Fibroblast of peridontal ligament (primary cell): ENCODE measurements around the gene DNAH17.
"Not testable (repeated sequence)": the region's sequence is repeated elsewhere in the genome, so short reads cannot be mapped to it uniquely, and the experiment has no call there.

ENCODE experiments used
- DNase-seq: peaks from one replicate; pipeline ENCODE4 v3.0.0-alpha.2; 2010; ENCODE audit errors: extremely low read depth

DNAH17 gene

DNA sequence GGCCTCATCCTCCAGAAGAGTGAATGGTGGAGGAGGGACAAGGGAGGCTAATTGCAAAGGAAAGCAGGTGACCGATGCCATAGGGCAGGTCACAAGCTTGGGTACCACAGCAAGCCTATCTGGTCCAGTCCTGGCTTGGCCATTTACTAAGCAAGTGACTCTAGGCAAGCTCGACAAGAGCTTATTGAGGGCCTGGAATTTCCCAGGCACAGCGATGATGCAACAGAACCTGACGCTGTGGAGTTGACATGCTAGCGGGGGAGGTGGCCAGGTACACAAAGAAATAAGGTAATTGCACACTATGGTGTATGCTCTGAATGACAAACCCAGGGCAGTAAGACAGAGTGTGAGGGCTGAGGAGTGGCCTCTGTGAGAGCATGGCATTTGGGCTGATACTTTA is 100.2 kb downstream of the DNAH17 start:
- DNase-seq: no peak

DNA sequence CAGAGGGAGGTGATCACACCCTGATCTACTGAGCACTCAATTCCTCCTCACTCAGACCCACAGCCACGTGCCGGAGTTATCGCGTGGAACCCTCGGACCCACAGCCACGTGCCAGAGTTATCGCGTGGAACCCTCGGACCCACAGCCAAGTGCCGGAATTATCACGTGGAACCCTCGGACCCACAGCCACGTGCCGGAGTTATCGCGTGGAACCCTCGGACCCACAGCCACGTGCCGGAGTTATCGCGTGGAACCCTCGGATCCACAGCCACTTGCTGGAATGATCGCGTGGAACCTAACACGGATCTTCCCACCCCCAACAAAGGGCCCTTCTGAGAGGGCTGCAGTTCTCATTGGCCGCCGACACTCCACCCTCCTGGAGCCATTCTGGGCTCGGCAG is 101.0 kb downstream of the DNAH17 start:
- DNase-seq: no peak

DNA sequence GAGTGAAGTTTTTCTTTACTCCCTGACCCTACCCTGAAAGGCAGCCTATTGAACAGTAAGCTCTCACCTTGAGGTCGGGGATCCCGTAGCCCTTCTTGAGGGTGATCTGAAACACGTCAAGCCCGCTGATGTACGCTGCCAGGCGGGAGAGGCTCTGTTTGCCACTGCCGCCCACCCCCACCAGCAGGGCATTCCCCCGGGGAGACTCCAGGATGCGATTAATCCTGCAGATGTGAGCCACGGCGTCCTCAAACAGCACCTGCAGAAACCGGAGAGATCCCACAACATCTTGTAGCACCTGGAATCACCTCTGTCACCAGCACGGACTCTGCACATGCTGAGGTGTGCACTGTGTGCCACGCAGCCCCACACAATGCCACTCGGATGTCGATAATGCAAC is 102.0 kb downstream of the DNAH17 start:
- no peak for DNase-seq

DNA sequence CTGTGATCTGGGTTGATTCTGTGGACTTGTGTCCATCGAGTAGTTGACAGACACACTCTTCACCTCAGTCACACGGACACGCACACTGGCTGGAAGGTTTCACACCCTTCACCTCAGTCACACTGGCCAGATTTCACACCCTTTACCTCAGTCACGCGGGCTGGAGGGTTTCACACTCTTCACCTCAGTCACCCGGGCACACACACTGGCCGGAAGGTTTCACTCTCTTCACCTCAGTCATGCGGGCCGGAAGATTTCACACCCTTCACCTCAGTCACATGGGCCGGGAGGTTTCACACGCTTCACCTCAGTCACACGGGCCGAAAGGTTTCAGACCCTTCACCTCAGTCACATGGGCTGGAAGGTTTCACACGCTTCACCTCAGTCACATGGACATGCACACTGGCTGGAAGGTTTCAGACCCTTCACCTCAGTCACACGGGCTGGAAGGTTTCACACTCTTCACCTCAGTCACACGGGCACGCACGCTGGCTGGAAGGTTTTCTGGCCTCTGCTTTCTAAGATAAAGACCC is 102.5 kb downstream of the DNAH17 start:
- no peak for DNase-seq

DNA sequence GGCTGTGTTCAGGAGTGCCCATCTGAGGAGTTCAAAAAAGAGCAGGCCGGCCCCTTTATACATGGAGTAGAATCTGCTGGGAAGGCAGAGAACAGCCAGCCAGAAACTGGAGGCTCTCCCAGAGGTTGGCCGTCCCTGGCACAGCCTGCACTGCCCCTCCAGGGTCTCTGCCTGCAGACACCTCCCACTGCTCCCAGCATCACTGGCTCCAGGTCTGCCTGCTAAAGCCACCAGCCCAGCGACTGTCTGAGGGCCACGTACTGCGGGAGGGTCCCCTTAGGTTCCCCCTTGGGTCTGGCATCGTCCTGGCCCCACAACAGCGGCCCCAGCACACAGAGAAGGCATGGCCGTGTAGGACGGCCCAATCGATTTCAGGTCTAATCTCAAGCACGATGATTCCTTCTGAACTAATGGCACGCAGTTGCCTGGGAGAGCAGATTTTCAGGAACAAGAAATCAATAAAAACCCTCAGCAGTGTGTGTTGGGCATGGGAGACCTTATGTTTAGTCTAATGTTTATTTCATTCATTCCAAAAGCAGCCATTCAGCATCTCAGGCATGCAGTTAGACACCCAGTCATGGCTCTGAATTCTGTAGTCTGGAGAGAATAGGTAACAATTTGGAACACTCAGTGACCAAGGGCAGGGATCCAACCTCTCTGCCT is 103.1 kb downstream of the DNAH17 start:
- DNase-seq: peak; percentile 4

DNA sequence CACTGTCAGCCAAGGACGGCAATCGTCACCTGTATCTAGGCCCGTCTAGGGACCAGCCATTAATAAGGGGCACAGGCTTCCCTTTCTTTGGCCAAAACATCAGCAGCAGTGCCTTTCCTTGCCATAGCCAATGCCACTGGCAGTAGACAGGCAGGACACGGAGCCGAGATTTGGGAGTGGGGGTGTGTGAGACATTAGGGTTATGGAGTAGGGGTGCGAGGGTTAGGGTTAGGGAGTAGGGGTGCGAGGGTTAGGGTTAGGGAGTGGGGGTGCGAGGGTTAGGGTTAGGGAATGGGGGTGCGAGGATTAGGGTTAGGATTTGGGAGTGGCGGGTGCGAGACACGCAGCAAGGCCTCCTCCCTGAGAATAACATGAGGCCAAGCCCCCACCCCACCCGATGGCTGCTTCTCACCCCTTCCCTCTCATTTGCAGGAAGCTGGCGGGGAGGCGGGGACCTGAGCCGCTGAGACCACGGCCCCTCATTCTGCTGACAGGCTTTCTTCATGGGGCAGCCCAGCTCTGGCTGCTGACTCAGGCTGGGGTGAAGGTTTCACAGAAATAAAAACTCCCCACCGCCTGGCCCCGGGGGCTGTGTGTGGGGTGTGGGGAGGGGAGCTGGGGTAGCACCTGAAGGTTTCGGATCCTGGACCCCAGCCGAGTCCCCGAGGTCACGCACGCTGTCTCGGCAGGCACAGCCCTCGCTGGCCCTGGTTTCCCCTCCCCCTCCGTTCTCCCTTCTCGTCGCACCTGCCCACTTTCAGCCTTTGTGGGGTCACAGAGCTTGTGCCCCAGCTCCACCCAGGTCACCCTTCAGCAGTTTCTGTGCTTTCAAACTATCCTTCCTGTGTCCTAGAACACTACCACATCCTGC is 104.9 kb downstream of the DNAH17 start:
- no peak for DNase-seq

DNA sequence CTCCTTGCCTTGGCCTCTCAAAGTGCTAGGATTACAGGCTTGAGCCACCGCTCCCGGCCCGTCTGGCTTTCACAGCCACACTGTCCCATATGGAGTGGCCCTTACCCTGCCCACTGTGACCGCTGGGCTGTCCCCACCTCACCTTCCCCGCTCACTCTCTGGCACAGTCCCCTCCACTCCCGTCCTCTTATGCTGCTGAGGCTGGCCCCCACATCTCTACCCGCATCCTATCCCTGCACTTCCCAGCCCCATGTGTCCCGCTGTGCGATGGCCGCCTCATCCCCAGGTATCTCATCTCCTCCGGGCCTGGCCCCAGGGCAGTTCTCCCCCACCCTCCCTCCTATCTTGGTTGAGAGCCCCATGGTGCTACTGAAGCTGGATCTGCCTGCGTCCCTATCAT is 105.6 kb downstream of the DNAH17 start:
- DNase-seq: no peak

DNA sequence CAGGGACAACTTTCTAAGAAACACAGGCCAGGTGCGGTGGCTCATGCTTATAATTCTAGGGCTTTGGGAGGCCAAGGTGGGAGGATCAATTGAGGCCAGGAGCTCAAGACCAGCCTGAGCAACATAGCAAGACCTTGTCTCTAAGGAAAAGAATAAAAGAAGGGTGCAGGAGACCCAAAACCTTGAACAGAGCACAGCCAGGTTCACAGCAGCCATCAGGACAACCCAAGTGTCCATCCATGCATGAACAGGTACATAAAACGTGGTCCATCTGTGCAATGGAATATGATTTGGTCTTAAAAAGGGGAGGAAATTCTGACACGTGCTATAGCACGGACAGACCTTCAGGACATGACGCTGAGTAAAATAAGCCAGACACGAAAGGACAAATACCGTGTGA is 107.8 kb downstream of the DNAH17 start:
- no peak for DNase-seq

DNA sequence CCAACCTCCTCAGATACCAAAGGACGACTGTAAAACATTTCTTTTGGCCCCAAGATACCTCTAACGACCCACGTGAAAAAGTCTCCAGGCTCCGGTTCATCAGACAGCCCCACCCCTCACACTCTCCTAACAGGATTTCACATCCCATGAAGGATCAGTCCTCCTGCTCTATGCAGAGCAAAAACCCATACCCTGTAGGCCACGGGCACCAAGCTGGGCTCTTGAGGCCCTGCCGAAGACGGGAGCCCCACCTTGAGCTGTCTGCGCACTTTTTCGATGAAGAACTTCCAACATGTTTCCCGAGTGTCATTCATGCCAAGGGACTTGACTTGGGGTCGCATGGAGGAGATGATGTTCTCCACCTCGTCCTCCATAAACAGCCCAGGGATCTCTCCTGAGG is 108.8 kb downstream of the DNAH17 start:
- no peak for DNase-seq

DNA sequence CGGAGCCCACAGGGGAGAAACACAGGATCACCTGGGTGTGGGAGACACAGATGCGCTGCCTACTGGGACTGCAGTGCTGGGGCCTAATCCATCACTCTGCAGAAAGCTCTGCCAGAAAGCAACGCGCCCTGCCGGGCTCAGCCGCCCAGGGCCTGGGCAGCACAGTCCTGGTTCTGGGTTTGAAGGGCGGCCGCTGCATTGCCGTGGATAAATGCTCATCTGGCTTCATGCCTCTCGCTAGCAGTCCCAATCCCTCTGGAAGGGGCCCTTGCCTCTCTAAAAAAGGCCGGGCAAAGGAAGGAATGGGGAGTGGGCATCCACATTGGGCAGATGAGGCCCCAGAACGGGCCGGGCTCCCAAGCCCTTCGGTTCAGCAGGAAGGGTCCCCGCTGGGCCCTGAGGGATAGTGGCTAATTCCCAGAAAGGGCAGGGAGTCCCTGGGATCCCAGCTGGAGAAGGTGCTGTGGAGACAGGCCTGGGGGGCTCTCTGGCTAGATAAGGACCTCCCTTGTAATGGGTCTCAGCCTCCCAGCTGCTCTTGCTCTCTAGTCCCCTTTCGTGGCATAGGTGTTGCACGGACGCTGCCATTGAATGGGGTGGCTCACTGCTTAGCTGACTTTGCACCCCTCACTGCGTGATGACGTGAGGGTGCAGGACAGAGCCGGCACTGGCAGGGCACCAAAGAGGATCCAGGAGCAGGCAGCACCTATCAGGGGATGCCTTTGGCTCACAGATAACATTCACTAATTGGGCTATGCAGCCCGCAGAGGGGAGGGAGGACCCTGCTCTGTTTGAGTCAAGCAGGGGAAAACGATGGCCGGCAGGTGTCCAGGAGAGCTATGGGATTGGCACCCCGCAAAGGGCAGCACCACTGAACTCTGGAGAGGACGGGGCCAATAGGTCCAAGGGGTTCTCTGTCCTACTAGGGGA is 110.1 kb downstream of the DNAH17 start:
- no peak for DNase-seq

DNA sequence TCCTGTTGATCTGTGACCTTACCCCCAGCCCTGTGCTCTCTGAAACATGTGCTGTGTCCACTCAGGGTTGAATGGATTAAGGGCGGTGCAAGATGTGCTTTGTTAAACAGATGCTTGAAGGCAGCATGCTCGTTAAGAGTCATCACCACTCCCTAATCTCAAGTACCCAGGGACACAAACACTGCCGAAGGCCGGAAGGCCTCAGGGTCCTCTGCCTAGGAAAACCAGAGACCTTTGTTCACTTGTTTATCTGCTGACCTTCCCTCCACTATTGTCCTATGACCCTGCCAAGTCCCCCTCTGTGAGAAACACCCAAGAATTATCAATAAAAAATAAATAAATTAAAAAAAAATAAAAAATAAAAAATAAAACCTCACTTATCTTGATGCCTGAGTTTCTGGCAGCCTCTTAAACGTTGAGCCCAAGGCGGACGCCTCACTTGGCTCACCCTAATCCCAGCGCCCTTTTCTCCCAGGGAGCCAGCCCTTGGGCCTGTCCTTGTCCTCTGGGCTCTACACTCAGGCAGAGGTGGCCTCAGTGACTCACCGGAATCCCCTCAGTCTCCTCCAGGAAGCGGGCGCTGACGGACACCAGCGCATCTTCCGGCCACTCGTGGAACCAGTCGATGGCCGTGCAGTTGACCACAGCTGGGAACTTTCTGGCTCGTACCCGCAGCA is 110.9 kb downstream of the DNAH17 start:
- DNase-seq: not testable (repeated sequence)

DNA sequence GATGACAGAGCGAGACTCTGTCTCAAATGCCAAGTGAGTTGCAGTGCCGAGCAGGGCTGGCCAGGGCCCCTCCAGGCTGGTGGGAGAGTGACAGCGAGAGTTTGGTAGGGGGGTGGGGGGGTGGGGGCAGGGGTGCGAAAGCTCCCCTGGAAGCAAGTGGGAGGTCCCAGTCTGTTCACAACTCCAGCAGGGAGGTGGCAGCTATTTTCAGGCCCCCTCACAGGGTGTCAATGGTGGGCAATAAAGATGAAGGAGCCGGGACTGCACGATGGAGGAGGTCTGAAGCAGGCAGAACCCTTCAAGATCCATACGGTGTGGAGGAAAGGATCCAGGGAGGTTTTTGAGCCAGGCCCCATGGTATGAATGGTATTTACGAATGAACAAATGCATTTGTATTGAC is 115.0 kb downstream of the DNAH17 start:
- no peak for DNase-seq

DNA sequence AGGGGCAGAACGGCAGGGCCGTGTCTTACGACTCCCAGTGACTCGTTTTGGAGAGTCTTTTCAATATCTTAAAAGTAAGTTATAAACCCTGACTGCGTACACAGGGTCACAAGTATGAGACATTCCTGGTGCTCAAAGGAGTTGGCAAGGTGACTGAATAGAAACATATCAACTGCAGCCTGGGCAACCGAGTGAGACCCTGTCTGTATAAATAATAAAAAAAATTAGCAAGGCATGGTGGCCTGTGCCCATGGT is 115.5 kb downstream of the DNAH17 start:
- DNase-seq: no peak

DNA sequence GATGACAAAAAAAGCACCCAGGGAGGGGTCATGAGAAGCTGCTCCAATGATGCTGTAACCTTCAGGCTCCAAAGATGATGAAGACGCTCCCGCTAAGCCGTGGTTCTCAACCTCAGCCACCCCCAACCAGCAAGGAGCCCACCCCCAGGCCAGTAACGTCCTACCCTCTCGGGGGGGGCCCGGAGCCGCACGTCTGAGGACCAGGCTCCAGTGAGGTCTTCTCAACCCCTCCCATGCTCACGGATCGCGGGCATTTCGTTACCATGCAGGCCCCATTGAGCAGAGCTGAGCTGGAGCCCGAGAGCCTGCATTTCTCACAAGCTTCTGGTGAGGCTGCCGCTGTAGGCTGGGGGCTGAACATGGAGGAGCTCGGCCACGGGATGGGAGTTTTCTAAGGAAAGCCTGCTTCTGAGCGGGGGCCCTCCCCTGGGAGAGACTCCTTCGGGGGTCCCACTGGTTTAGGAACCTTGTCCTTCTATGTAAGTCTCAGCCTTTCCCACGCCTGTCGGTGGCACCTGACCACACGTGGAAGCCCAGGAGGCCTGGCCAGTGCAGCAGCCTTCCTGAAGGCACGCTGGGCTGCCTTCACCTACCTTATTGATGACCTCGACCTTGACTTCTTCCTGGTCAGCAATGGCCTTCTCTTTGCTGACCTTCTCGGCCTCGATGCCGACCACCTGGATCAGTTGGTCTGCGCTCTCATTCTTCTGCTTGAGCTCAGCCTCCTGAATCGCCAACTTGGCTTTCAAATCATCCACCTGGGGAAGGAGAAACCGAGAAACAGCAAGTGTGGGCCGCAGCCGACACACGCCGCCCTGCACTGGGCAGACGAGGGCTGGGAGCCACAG is 116.0 kb downstream of the DNAH17 start:
- no peak for DNase-seq

DNA sequence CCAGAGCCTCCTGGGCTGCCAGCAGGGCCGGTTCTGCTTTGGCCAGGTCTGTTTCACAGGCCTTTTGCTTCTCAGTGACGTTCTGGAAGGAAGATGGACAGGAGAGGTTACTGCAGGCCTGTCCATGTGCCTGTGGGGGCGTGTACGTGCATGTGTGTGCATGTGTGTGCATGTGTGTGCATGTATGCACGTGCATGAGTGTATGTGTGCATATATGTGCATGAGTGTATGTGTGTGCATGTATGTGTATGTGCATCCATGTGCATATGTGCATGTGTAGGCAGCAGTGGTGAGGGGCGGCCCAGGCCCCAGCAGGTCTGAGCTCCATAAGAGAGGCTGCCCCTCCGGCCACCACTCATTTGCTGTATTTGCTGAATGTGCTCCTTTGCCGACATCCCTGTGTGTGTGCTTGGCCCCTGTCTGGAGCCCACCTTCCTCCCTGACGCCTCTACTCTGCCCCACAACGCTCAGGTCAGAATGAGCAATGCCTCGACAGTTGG is 117.0 kb downstream of the DNAH17 start:
- DNase-seq: no peak

DNA sequence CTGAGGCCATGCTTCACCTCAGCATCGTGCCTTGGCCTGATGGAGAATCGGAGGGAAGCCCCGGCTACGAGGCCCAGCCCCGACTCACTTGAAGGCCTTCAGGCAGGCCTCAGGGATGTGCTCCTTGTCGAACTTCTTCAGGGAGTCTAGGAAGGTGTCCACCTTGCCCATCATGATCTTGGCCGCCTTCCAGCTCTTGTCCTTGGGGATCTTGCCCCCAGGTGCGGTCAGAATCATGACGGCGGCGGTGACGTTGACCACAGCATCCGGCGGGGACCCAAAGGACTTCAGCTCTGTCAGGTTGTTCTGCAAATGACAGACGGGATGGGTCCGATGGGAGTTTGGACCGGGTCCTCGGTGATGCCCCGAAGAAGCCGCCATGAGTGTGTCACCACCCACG is 117.5 kb downstream of the DNAH17 start:
- DNase-seq: no peak

DNA sequence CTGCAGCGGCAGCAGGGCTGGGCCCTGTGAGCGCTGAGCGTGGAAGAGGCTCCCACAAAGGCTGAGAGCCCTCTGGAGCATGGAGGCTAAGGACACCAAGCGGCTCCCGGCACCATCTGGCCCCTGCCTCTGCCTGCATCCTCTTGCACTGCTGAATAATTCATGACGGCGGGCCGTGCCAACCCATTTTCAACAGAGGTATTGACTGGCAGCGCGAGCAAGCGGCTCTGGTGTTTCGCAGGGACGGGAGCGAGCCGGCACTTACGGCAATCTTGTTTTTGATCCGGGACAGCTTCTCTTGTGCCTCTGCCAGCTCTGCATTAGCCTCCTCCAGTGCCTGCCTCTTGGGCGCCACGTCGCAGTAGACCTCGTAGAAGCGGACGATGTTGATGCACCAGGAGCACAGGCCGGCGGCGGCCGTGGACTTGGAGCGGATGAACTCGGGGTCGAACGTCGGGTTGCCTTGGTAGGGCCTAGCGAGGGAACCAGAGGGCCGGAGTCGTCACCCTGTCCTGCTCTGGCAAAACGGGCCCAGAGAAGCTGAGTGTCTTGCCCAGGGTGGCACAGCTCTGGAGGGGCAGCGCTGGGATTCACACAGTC is 118.4 kb downstream of the DNAH17 start:
- no peak for DNase-seq

DNA sequence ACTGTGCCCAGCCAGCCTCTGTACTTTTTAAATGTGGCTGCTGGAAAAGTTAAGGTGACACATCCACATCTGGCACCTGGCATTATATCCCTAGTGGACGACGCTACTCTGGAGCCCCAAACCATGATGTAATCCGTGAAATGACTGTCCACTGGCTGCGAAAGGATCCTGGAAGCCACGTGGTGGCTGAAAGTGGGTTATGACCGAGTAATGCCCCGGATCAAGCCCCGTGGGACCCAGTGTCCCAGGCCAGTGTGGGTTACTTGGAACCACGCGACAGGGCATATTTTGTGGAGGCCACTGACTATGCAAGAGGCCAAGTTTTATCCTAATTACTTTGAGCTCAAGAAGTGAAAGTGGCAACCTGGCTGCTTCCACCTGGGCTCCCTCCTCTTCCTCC is 119.1 kb downstream of the DNAH17 start:
- DNase-seq: no peak

DNA sequence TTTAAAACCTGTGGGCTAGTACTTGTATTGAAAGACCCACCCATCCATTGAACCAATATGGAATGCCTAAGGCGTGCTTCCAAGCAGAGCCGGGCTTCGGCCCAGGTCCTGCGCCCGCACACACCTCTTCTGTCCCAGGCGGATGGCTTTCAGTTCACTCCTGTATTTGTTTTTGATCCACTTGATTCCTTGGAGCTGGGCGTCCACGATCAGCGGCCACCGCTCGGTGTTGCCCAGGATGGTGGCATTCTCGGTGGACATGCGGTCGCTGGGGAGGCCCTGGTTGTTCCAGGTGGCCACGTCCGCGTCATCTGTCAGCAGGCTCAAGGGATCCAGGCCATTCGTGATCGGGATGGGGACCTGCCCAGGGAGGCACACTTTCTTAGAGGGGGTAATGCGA is 122.8 kb downstream of the DNAH17 start:
- no peak for DNase-seq

DNA sequence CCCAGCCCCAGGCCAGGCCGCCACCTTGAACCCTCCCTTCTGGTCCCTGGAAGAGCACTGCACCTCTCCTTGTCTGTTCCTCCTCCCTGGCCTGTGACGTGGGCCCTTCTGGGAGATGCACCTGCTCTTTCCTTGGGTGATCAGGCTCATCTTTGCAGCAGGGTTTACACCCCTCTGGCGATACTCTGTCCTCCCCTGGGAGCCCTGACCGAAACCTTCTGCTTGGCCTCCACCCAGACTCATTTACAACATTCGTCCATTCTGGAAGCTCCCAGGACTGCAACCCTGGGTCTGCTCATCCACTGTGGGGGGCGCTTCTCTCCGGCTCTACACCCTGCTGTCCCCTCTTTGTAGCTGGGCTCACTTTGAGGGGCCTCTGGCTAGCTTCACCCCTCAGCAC is 125.4 kb downstream of the DNAH17 start:
- no peak for DNase-seq
